Suppressor macrophage treated with lipopolysaccharide for 1 hour (primary cell): Measurements from ENCODE around the gene OGFR.

ENCODE experiments used
- DNase-seq, 3 donors: peaks; one replicate each; pipeline ENCODE4 v3.0.0-alpha.2; 2020 to 2022

Gene OGFR, protein sequence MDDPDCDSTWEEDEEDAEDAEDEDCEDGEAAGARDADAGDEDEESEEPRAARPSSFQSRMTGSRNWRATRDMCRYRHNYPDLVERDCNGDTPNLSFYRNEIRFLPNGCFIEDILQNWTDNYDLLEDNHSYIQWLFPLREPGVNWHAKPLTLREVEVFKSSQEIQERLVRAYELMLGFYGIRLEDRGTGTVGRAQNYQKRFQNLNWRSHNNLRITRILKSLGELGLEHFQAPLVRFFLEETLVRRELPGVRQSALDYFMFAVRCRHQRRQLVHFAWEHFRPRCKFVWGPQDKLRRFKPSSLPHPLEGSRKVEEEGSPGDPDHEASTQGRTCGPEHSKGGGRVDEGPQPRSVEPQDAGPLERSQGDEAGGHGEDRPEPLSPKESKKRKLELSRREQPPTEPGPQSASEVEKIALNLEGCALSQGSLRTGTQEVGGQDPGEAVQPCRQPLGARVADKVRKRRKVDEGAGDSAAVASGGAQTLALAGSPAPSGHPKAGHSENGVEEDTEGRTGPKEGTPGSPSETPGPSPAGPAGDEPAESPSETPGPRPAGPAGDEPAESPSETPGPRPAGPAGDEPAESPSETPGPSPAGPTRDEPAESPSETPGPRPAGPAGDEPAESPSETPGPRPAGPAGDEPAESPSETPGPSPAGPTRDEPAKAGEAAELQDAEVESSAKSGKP

DNA sequence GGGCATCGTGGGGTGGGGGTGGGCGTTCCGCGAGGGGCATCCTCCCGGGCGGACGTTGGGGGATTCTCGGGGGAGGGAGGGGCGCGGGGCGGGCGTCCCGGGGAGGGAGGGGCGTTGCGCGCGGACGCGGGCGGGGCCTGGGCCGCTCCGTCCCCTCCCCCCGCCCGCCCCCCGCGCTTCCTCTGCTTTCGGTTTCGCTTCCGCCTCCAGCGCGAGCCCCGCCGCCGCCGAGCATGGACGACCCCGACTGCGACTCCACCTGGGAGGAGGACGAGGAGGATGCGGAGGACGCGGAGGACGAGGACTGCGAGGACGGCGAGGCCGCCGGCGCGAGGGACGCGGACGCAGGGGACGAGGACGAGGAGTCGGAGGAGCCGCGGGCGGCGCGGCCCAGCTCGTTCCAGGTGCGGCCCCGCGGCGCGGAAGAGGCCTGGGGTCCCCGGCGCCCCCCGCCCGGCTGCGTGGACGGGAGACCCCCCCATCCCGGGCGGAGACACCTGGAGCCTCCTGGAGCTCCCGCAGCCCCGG, at the start of gene OGFR:
OGFR (plus strand) TSS at position 209 of the 528 bp plus-strand sequence; CDS start at position 234, 25 bp downstream.
- DNase-seq: peak; percentile 60 to 89 (median 71)

DNA sequence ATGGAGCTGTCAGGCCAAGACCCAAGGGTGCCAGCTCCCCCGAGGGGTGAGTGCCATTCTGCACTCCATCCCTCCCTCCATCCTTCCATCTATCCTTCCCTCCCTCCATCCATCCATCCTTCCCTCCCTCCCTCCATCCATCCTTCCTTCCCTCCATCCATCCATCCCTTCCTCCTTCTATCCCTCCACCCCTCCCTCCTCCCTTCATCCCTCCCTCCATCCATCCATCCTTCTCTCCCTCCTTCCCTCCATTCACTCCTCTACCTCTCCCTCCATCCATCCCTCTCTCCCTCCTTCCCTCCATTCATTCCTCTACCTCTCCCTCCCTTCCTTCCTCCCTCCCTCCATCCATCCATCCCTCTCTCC, 49.7 kb upstream of the OGFR start:
- DNase-seq: no peak

DNA sequence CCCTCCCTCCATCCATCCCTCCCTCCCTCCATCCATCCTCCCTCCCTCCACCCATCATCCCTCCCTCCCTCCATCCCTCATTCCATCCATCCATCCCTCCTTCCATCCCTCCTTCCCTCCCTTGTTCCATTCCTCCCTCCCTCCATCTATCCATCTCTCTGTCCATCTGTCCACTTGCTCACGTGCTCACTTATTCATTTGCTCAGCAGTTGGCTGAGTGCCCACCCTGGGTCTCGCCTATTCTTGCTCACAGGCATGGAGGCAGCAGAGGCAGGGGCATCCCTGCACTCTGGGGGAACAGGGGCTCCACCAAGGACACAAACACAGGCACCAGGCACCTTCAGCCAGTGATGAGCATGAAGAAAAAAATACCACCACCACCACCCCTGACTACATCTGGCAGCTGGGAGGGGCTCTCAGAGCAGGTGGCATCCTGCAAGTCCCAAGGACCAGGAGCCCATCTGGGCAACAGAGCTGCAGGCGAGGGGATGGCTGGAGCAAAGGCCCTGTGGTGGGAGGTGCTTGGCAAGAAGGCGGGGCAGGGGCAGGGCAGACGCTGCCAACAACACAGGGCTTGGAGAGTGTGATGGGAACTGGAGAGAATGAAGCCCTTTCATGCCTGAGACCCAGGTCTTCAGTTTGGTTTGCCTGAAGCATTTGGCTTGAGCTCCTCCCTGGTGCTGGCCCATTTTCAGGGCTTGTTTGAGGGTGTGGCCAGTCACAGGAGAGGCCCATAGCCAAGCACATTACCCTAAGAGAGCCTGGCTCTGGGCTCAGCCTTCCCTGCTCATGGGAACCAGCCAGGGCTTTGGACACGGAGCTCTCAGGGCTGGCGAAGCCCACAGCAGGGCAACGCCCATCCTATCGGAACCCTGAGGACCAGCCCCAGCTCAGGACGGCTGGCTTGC, 48.6 kb upstream of the OGFR start:
- DNase-seq: no peak

DNA sequence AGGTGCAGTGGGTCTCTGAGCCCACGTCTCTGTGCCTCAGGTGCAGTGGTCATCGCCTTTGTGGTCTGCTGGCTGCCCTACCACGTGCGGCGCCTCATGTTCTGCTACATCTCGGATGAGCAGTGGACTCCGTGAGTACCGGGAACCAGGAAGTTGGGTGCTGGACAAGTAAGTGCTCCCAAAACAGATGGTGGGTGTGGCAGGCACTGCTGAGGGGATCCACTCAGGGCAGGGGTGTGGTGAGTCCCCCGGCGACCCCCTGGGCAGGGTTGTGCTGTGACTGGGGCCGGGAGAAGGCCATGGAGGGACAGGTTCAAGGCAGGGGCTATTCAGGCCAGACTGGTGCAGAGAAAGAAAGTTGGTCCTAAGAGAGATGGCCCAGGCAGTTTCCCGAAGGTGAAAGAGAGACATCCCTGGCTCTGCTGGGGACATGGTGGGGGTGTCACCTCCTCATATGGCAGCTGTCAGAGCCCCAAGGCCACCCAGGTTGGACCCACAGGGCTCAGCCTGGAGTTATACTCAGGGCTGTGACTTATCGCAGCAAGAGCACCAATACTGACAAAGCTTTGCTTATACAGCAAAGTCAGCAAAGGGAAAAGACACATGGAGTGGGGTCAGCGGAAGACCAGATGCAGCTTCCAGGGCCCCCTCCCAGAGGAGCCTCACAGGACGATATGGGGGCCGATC, 46.3 kb upstream of the OGFR start:
- DNase-seq: no peak

DNA sequence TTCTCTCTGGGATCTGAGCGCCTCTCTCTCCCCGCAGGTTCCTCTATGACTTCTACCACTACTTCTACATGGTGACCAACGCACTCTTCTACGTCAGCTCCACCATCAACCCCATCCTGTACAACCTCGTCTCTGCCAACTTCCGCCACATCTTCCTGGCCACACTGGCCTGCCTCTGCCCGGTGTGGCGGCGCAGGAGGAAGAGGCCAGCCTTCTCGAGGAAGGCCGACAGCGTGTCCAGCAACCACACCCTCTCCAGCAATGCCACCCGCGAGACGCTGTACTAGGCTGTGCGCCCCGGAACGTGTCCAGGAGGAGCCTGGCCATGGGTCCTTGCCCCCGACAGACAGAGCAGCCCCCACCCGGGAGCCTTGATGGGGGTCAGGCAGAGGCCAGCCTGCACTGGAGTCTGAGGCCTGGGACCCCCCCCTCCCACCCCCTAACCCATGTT, 44.6 kb upstream of the OGFR start:
- DNase-seq: peak in 1 of 3 donors; percentile 20

DNA sequence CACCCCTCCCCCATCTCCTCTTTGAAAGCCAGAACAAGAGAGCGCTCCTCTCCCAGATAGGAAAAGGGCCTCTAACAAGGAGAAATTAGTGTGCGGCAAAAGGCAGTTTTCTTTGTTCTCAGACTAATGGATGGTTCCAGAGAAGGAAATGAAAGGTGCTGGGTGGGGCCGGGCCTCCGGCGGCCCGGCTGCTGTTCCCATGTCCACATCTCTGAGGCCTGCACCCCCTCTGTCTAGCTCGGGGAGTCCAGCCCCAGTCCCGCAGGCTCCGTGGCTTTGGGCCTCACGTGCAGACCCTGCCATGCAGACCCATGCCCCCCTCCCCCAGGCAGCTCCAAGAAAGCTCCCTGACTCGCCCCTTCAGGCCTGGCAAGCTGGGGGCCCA, 44.2 kb upstream of the OGFR start:
- DNase-seq: no peak

DNA sequence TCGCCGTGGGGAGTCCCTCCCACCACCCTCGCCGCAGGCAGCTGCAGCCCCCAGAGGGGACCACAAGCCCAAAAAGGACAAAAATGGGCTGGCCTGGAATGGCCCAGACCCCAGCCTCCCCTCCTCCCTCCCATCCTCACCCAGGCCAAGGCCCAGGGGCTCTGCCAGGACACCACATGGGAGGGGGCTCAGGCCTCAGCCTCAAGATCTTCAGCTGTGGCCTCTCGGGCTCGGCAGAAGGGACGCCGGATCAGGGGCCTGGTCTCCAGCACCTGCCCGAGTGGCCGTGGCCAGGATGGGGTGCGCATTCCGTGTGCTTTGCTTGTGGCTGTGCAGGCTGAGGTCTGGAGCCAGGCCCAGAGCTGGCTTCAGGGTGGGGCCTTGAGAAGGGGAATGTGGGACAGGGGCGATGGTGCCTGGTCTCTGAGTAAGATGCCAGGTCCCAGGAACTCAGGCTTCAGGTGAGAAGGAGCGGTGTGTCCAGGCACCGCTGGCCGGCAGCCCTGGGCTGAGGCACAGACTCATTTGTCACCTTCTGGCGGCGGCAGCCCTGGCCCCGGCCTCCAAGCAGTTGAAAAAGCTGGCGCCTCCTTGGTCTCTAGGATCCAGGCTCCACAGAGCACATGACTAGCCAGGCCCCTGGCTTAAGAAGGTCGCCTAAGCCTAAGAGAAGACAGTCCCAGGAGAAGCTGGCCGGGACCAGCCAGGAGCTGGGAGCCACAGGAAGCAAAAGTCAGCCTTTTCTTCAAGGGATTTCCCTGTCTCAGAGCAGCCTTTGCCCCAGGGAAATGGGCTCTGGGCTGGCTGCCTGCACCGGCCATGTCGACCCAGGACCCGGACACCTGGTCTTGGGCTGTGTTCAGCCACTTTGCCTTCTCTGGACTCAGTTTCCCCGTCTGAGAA, 43.5 kb upstream of the OGFR start:
- DNase-seq: no peak

DNA sequence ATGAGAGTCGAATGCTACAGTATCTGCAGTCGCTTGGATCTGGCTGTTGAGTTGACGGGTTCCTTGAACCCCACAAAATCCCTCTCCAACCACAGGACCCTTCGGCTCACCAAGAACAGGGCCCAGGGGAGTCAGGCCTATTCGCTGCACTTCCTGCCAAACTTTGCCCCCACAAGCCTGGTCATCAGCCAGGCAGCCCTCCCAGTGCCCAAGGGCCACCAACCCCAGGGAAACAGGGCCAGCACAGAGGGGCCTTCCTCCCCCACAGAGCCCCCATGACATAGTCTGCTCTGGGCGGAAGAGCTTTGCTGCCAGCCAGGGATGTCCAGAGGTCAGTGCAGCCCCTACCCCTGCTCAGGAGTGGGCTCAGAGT, 42.9 kb upstream of the OGFR start:
- DNase-seq: no peak

DNA sequence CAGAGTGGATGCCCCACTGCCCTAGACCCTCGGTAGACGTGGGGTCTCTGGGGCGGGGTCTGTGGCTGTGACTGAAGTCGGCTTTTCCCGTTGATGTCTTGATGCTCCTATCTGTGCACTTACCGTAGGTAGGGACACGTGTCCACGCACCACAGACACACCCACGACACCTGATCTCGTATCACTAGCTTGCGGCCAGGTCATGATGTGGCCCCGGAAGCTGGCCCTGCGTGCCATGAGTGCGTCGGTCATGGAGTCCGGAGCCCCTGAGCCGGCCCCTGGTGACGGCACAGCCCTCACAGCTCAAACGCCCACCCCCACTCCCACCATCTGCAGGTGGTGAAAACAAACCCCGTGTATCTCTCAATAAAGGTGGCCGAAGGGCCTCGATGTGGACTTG, 42.3 kb upstream of the OGFR start:
- DNase-seq: no peak

DNA sequence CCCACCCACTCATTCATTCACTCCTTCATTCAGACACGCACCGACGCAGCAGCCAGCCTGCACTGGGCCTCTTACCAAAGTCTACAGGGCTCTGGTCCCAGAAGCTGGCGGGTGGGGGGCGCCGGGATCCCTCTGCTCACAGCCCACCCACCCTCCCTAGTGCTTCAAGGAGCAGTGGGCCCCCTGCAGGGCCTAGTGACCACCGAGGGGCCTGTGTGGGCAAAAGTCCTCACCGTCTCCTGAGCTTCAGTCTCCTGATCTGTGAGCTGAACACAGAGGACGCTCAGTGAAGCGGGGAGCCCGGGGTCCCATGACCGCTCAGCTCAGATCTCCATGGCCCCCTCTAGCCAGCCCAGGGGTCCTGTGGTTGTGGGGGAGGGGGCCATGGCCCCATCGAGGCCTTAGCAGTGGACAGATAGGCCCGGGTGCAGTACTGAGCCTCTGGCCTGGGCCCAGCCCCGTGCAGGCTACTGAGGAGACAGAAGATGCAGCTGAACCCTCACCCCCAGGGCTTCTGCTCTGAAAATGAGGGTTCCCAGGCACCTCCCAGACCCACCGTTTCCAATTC, 41.8 kb upstream of the OGFR start:
- no peak for DNase-seq

DNA sequence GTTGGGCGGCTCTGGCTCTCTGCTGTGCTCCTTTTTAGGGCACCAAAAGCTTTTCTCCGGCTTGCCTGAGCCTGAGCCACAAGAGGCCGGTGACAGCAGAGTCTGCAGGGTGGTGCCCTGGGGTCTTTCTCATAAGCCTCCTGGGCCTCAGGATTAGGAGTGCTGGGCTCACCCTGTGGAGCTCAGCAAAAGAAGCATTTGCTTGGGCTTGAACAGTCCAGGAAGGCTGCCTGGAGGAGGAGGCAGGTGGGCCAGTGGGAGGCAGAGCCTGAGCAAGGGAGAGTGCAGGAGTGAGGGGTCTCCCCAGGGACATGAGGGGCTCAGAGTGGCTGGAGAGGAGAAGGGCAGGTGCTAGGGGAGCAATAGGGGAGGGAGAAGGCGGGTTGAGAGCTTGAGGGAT, 41.2 kb upstream of the OGFR start:
- DNase-seq: no peak

DNA sequence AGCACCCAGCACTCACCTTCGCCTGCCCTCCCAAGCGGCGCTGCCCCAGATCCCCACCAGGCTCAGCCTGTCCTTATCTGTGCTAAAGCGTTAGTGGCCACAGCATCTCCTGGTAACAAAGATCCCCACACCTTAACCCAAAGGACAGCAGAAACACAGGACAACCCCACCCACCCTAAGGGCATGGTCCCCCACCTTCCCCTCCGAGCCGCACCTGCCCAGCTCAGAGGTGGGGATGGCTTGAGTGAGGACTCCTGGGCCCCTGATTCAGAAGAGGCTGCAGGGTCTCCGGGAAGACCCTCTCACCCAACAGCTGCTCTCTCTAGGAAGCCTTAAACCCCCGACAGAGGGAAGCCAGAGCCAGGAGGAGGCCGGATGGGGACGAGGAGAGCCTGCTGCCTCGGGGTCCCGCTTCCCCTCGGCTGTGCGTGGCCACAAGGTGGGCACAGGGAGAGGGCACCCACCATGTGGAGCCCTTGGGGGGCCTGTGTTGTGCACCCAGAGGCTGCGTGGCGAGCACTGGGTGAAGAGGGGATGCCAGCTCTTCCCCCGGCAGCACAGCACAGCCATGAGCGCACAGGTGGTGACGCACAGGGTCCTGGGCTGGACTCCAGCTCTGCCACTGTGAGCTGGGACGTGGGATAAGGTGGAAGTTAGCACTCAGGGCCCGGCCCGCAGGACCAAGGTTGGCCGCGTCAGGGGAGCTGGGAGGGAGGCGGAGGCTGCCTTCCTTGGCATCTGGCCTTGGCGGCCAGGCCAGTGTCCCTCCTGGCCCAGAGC, 40.3 kb upstream of the OGFR start:
- DNase-seq: no peak

DNA sequence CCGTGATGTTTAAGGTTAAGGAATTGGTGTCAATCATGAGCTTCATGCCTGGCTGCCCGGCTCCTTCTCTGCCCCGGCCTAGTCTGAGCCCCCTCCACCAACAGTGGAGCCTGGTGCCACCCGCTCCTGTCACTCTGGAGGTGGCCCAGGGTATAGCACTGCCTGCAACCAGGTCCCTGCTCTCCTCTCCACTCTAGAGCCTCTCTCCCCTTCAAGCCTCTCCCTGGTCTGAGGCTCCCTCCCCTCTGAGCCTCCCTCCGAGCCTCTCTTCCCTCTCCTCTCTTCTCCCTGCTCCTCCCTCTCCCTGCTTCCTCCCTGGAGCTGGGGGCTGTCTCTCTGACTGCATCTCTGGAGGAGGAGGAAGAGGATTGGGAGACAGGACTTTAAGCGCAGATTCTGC, 39.6 kb upstream of the OGFR start:
- no peak for DNase-seq

DNA sequence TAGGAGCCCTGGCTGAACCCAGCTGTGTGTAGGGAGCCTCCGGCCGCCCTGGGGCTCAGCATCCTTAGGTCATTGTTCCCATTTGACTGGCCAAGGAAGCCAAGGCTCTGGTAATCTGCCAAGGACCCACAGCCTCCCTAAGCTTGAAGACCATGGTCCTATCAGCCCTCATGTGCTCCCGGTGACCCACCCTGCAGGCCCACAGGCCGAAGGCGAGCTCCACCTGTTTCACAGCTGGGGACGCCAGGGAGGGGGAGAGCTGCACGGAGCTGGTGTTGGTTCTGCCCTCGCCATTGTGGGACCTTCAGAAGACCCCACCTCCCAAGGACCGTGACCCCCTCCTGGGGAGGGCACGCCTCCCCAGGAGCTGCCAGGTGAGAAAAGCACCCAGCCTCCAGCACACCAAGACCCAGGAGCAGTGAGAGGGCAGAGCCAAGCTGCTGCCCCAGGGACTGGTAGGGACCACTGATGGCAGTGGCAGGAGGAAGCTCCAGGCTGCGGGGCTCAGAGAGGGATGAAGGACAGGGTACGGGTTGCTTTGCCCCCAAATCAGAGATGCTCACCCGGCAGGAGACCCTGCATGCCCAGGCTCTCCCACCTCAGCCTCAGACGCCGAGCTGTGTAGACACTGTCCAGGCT, 39.1 kb upstream of the OGFR start:
- no peak for DNase-seq

DNA sequence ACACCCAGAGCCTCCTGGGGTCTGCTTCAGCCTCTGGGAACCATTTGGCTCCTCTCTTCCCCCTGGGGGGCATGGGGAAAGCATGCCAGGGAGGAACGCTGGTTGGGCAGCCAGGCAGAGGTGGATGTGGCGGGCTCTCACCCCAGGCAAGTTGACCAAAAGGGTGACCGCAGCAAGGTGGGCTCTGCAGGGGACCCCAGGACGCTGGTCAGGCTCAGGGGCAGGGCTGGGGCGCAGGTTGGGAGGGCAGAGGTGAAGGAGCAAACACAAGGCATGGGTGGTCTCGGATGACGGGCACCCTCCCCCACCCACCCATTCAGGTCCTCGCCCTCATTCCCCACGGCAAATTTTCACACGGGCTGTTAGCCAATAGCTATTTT, 38.6 kb upstream of the OGFR start:
- no peak for DNase-seq

DNA sequence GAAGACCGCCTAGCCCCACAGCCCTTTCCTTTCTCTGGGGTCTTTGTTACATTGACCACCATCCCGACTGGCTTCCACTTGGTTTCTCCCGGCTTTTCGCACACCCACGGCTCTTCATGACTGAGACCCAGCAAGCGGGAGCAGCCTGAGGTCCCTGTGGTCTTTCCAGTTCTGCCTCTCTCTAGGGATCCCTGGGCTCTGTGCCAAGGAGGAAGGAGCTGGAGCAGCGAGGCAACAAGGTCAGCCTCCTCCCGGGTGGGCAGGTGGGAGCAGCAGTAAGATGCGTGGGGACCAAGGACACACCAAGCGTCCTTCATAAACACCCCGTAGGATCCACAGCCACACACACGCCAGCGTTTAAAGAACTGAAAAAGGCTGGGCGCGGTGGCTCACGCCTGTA, 37.9 kb upstream of the OGFR start:
- DNase-seq: peak in 1 of 3 donors; percentile 15

DNA sequence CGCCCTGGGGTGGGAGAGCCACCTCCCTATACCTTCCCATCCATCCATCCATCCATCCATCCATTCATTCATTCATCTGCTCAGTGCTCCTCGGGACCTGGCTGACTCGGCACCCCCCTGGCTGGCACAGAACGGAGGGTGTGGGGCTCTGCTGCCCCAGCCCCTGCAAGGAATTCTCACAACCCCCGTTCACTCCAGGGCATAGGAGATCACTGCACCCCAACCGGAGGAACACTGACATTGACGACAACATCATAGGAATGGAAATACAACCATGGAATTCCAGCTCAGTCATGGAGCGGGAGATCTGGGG, 36.4 kb upstream of the OGFR start:
- DNase-seq: no peak

DNA sequence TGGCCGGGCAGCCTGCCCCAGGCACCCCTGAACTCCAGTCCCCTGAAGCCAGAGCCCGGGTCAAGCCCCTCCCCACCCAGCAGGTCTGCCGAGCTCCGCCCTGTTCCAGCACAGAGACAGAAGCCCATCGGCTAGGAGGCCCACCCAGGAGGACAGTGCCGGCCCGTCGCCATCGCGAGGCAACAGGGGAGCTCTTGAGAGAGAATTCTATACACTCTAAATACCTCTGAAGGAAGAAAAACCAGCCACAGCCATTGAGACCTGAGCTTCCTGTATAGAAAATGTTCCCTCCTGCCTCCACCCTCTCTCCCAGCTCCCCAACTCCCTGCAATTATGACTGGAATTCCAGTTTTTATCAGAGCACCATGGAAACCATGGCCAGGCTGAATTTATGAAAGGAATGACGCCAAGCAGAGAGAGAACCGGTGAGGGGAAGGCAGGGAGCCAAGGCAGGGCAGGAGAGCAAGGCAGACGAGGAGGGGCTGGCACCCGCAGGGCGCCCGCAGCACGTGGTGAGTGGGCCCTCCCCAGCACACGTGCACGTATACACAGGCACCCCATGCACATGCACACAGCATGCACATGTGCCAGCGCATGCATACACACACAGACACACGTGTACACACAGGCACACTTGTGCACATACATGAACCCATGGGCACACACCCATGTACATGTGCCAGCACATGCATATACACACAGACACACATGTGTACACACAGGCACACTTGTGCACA, 35.9 kb upstream of the OGFR start:
- DNase-seq: no peak

DNA sequence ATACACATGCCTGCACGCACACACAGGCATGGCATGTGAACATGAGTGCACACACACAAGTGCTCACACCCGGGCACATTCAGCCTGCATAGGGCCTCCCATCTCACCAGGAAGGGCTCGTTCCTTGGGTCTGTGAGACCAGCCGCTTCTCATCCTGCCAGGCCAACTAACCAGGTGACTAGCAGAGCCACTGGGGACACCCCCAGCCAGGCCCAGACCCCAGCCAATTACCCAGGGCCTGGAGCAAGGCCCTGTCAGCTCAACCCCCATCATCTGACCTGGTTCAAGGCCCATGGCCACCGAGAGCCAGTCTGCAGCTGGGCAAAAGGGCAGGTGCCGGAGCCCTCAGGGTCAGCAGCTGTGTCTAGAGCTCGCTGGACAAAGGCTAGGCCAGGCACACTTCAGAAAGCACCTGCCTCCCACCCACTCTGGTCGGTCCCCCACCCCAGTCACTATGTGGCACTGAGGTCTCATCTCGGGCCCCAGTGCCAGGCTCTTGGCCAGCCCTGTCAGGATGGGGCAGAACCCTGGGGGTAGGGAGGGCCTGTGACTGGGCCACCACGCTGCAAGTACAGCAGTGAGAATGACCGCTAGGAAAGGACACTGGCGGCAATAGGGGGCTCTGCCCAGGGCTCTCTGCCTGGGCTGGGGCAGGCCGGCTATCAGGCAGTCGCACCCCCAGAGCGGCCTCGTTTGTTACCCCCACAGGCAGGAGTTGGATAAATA, 35.1 kb upstream of the OGFR start:
- DNase-seq: no peak
